Retinal pigment epithelial cell (primary cell): ENCODE measurements around the gene SLC25A48.

ENCODE experiments used
- DNase-seq: peaks from one replicate; pipeline ENCODE4 v3.0.0-alpha.2; 2010; ENCODE audit warnings: low read depth
- H3K4me3 ChIP-seq: 2 replicates; pipeline ENCODE4 v1.5.1; 2011; ENCODE audit warnings: mild to moderate bottlenecking, low read length, control low read depth, moderate library complexity
- CTCF ChIP-seq: conservative IDR thresholded peaks from 2 replicates; pipeline ENCODE4 v1.5.1; 2011; ENCODE audit warnings: low read depth, low read length, control low read depth, inconsistent platforms

Gene SLC25A48

GRCh38 chr5:135880801-135881200 lies 46.3 kb downstream of the SLC25A48 start:
- TF ChIP-seq CTCF, result no peak
- no peak overlapping the region for H3K4me3 ChIP-seq
- no peak for DNase-seq

- TF ChIP-seq CTCF, result no peak
- no peak for DNase-seq
- no peak overlapping the region for H3K4me3 ChIP-seq
Observed at GRCh38 chr5:135881244-135881643, 46.8 kb downstream of the SLC25A48 start.

- no peak for TF ChIP-seq CTCF
- no peak overlapping the region for H3K4me3 ChIP-seq
- no peak for DNase-seq
Observed at GRCh38 chr5:135881819-135882218, 47.4 kb downstream of the SLC25A48 start.

GRCh38 chr5:135883026-135883425 lies 48.6 kb downstream of the SLC25A48 start:
- DNase-seq, result no peak
- no peak overlapping the region for H3K4me3 ChIP-seq
- TF ChIP-seq CTCF, result no peak

GRCh38 chr5:135883441-135883840 lies 49.0 kb downstream of the SLC25A48 start:
- TF ChIP-seq CTCF, result peak; percentile 24

GRCh38 chr5:135885031-135885430 lies 50.6 kb downstream of the SLC25A48 start:
- H3K4me3 ChIP-seq, result no peak overlapping the region
- DNase-seq, result no peak
- no peak for TF ChIP-seq CTCF

More at GRCh38 chr5:135883441-135883840, 49.0 kb downstream of the SLC25A48 start:
- DNase-seq, result no peak
- H3K4me3 ChIP-seq, result no peak overlapping the region

- TF ChIP-seq CTCF, result no peak
- no peak overlapping the region for H3K4me3 ChIP-seq
- no peak for DNase-seq
Observed at GRCh38 chr5:135886136-135886535, 51.7 kb downstream of the SLC25A48 start.
